ENCODE results near the gene FILIP1.

- TF ChIP-seq POLR2AphosphoS5 (IDR thresholded peaks at IDR 0.05; ENCODE audit: low read depth, low read length) = no peak
- no peak for TF ChIP-seq SIN3A (IDR thresholded peaks at IDR 0.05; ENCODE audit: borderline replicate concordance, insufficient read depth, low read length)
Observed at GRCh38 chr6:75526502-75527127, 33.0 kb upstream of the FILIP1 start.

Data from PFSK-1 (cell line).